ENCODE results near the gene ELFN1.

ELFN1 gene

DNA sequence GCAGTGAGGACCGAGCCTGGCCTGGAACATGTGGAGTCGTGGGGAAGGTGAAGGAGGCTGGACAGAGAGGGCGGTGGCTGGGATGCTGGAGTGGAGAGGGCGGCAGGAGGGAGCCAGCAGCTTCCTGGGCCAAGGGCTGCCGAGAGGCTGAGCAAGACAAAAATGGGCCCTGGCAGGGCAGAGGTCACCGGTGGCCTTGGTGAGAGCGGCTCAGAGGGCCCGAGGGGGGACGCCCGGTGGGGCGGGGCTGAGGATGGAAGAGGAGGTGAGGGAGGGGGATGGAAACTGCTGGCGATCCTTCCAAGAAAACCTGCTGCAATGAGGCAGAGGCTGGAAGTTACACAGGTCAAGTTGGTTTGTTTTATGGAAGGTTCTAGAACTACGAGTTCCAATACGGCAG lies 69.5 kb downstream of the ELFN1 start:
- TF ChIP-seq, protein P1, sequence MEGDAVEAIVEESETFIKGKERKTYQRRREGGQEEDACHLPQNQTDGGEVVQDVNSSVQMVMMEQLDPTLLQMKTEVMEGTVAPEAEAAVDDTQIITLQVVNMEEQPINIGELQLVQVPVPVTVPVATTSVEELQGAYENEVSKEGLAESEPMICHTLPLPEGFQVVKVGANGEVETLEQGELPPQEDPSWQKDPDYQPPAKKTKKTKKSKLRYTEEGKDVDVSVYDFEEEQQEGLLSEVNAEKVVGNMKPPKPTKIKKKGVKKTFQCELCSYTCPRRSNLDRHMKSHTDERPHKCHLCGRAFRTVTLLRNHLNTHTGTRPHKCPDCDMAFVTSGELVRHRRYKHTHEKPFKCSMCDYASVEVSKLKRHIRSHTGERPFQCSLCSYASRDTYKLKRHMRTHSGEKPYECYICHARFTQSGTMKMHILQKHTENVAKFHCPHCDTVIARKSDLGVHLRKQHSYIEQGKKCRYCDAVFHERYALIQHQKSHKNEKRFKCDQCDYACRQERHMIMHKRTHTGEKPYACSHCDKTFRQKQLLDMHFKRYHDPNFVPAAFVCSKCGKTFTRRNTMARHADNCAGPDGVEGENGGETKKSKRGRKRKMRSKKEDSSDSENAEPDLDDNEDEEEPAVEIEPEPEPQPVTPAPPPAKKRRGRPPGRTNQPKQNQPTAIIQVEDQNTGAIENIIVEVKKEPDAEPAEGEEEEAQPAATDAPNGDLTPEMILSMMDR (IDR thresholded peaks at IDR 0.05; ENCODE audit: insufficient read depth, low read length, poor library complexity, severe bottlenecking) = no peak
- no peak for TF ChIP-seq EZH2phosphoT487 (conservative IDR thresholded peaks at IDR 0.05; ENCODE audit: low read length)

DNA sequence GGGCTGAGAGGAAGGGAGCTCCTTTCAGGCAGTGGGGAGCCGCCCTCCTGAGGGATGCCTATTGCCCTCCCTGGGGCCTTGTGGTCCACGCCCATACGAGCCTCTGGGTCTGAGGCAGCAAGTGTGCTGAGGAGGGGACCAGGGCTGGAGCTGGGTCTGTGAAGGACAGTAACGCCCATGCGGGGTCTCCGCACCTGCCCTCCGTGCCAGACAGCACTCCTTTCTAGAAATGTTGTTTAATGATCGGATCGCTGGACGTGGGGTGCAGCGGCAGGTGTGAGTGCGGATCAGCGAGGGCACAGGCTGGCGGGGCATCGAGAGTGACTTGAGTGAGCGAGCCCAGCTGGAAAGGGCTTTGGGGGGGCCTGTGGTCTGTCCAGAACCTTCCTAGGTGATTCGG lies 70.1 kb downstream of the ELFN1 start:
- H3K27me3 ChIP-seq (ENCODE audit: low read length) = no peaks in the 10 kb centered on the region
- no peak overlapping the region for H2AFZ ChIP-seq (ENCODE audit: low read depth, low read length, severe bottlenecking)
- no peaks in the 10 kb centered on the region for H3K9me3 ChIP-seq (ENCODE audit: insufficient read depth, low read length)
- no peaks in the 10 kb centered on the region for H4K20me1 ChIP-seq (ENCODE audit: low read depth, low read length)
- H3K36me3 ChIP-seq (ENCODE audit: low read length) = no peaks in the 10 kb centered on the region
- H3K9me2 ChIP-seq (replicated peaks; ENCODE audit: insufficient read depth, low read length) = no peaks in the 10 kb centered on the region
- H3K79me2 ChIP-seq (ENCODE audit: insufficient read depth, low read length) = no peaks in the 10 kb centered on the region
- no peak overlapping the region for H3K9ac ChIP-seq (ENCODE audit: low read length)
- H3K27ac ChIP-seq (ENCODE audit: low read depth, low read length) = no peak overlapping the region
- TF ChIP-seq, protein P1 (IDR thresholded peaks at IDR 0.05; ENCODE audit: insufficient read depth, low read length, poor library complexity, severe bottlenecking) = no peak
- TF ChIP-seq EZH2phosphoT487 (conservative IDR thresholded peaks at IDR 0.05; ENCODE audit: low read length) = no peak
- H3K4me3 ChIP-seq (ENCODE audit: insufficient read depth, low read length, poor library complexity, severe bottlenecking) = no peak overlapping the region
- no peaks in the 10 kb centered on the region for H3F3A ChIP-seq (ENCODE audit: insufficient read depth)
- H3K4me2 ChIP-seq (ENCODE audit: low read depth, low read length, poor library complexity, severe bottlenecking) = no peak overlapping the region

More for the DNA sequence above, 69.5 kb downstream of the ELFN1 start:
- Histone ChIP-seq H3K79me2 (ENCODE audit: insufficient read depth, low read length) (no peaks in the 10 kb centered on the region), H3K4me3 (ENCODE audit: insufficient read depth, low read length, poor library complexity, severe bottlenecking) (no peak overlapping the region), H3K27ac (ENCODE audit: low read depth, low read length) (no peak overlapping the region), H3K9ac (ENCODE audit: low read length) (no peak overlapping the region), H2AFZ (ENCODE audit: low read depth, low read length, severe bottlenecking) (no peak overlapping the region), H3K9me3 (ENCODE audit: insufficient read depth, low read length) (no peaks in the 10 kb centered on the region), H3K9me2 (replicated peaks; ENCODE audit: insufficient read depth, low read length) (no peaks in the 10 kb centered on the region), H3F3A (ENCODE audit: insufficient read depth) (no peaks in the 10 kb centered on the region), H3K4me2 (ENCODE audit: low read depth, low read length, poor library complexity, severe bottlenecking) (no peak overlapping the region), H3K27me3 (ENCODE audit: low read length) (no peaks in the 10 kb centered on the region), H4K20me1 (ENCODE audit: low read depth, low read length) (no peaks in the 10 kb centered on the region), H3K36me3 (ENCODE audit: low read length) (no peaks in the 10 kb centered on the region)

DNA sequence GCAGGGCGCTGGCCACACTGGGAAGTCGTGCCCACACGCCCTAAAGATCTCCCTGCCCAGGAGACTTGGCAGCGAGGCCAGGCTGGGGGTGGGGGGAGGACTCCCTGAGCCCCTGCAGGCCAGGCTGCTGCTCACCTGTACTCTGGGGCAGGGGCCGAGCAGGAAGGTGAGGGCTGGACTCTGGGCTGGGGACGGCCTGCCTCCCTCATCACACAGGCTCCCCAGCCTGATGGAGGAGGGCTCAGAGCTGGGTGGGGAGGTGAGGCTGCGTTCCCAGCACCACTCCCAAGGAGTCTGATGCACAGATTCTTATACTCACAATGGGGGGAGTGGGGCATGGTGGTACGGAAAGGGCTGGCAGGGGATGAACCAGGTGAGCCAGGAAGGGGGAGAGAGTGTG lies 71.2 kb downstream of the ELFN1 start:
- H3K9ac ChIP-seq (ENCODE audit: low read length) = no peak overlapping the region
- no peaks in the 10 kb centered on the region for H3K9me3 ChIP-seq (ENCODE audit: insufficient read depth, low read length)
- no peaks in the 10 kb centered on the region for H3K27me3 ChIP-seq (ENCODE audit: low read length)
- H3K27ac ChIP-seq (ENCODE audit: low read depth, low read length) = no peak overlapping the region
- no peak overlapping the region for H2AFZ ChIP-seq (ENCODE audit: low read depth, low read length, severe bottlenecking)
- H3K79me2 ChIP-seq (ENCODE audit: insufficient read depth, low read length) = no peaks in the 10 kb centered on the region
- H3K4me2 ChIP-seq (ENCODE audit: low read depth, low read length, poor library complexity, severe bottlenecking) = no peak overlapping the region
- H3K9me2 ChIP-seq (replicated peaks; ENCODE audit: insufficient read depth, low read length) = no peaks in the 10 kb centered on the region
- H3F3A ChIP-seq (ENCODE audit: insufficient read depth) = no peaks in the 10 kb centered on the region
- no peak for TF ChIP-seq EZH2phosphoT487 (conservative IDR thresholded peaks at IDR 0.05; ENCODE audit: low read length)
- TF ChIP-seq, protein P1 (IDR thresholded peaks at IDR 0.05; ENCODE audit: insufficient read depth, low read length, poor library complexity, severe bottlenecking) = no peak
- no peaks in the 10 kb centered on the region for H4K20me1 ChIP-seq (ENCODE audit: low read depth, low read length)
- H3K36me3 ChIP-seq (ENCODE audit: low read length) = no peaks in the 10 kb centered on the region
- H3K4me3 ChIP-seq (ENCODE audit: insufficient read depth, low read length, poor library complexity, severe bottlenecking) = no peak overlapping the region
